Activated CD4-positive, alpha-beta T cell treated with anti-CD3 and anti-CD28 coated beads, Interleukin-2, amount 50 U/mL, for 16 hours (primary cell): ENCODE data around the gene LGALS14.
"Not testable (repeated sequence)": the region's sequence is repeated elsewhere in the genome, so short reads cannot be mapped to it uniquely, and the experiment has no call there.

ENCODE experiments used
- DNase-seq: peaks from one replicate; pipeline ENCODE4 v3.0.0-alpha.2; 2020

Gene LGALS14, protein sequence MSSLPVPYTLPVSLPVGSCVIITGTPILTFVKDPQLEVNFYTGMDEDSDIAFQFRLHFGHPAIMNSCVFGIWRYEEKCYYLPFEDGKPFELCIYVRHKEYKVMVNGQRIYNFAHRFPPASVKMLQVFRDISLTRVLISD

DNA sequence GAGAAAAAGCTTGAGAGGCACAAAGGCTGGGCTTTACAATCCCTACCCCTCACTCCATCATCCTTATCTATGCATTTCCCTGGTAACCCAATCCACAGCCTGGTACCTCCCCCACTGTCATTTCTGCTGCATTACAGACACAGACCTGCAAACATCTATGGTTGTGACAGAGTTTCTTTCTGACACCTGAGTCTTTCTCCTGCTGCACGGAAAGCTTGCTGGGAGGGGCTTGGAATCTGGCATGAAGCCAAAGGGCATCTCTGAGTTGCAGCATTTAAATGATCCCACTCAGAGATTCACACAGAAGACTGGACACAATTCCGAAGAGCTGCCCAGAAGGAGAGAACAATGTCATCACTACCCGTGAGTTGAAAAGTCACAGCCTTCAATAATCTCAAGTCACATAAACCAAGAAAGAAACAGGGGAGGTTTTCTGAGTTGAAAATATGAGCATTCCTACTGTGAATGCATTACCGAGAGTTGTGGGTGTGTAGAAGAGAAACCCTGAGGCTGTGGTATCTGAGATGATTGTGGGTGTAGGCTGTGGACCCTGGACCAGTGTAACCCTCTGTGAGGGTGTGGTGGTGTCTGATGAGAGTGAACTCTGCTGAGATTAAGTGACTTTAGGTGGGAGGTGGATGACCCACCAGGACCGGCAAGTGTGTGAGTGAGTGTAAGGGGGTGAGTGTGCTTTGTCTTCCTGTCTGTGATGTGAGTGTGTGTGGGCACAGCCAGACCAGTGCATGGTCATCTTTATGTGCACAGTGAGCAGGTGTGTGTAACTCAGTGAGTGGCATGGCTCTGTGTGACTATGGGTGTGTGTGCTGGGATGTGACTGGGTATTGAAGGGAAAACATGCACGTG, at the start of gene LGALS14:
Gene LGALS14, plus strand, starts transcription at position 301 of the 864 bp plus-strand sequence. Its CDS starts 48 bp downstream, at position 349.
- no peak for DNase-seq

DNA sequence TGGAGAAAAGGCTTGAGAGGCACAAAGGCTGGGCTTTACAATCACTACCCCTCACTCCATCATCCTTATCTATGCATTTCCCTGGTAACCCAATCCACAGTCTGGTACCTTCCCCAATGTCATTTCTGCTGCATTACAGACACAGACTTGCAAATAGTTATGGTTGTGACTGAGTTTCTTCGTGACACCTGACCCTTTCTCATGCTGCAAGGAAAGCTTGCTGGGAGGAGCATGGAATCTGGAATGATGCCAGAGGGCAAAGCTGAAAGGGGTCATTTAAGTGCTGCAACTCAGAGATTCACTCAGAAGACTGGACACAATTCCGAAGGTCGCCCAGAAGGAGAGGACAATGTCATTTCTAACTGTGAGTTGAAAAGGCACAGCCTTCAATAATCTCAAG, 48.7 kb upstream of the LGALS14 start, which contains the start of gene LGALS16:
Gene LGALS16, plus strand, starts transcription at position 301 of the 400 bp plus-strand sequence. Its CDS starts 49 bp downstream, at position 350.
- no peak for DNase-seq

DNA sequence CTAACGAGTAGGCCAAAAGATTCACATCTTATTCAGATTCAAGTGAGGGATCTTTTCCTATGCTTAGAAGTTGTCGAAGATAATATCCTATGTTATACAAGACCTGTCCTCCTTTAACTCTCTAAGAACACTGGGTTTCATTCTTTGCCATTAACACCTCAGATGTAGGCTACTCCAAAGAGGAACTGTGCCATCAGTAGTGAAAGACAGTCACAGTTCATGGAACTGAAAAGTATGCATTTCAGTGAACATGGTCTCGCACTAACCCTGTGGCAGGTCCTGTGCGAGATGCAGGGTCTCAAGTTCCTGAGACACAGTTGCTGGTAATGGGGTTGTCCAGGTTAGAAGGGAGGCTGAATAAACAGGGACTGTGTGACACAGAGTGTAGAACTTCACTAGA, 44.5 kb upstream of the LGALS14 start:
- no peak for DNase-seq

DNA sequence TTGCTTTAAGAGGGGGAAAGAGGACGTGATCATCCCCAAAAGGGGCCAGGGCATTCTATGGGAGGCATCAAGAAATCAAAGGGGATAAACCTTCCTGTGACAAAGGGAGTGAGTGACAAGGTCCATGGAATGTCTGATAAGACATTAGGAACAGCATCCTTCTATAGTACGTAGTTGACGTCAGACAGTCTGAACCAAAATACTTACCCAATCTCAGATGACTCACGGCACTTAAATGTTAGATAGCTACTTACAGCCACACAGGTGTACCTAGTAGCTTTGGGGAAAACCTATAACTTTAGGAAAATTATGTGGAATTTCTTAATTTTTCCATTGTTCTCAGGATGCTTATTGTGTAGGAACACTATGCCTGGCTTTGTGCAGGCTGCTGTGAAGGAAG, 43.6 kb upstream of the LGALS14 start:
- no peak for DNase-seq

DNA sequence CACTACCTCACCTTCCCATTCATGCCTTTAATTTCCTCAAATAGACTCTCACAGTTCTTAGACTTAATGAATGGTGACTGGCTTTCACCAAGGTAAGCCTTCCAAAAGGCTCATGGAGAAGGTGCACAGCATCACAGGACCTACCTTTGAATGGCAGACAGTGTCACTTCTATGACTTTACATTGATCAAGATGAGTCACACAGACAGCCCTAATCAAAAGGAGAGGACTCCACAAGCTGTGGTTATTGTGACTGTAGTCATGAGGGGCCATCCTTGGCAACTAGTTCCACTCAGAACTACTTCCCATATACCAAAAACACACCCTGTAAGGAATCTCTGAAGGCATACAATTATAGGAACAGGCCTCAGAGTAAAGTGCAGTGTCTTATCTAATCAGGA, 42.7 kb upstream of the LGALS14 start:
- no peak for DNase-seq

DNA sequence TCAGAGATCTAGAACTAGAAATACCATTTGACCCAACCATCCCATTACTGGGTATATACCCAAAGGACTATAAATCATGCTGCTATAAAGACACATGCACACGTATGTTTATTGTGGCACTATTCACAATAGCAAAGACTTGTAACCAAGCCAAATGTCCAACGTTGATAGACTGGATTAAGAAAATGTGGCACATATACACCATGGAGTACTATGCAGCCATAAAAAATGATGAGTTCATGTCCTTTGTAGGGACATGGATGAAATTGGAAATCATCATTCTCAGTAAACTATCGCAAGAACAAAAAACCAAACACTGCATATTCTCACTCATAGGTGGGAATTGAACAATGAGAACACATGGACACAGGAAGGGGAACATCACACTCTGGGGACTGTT, 34.4 kb upstream of the LGALS14 start:
- DNase-seq: not testable (repeated sequence)

DNA sequence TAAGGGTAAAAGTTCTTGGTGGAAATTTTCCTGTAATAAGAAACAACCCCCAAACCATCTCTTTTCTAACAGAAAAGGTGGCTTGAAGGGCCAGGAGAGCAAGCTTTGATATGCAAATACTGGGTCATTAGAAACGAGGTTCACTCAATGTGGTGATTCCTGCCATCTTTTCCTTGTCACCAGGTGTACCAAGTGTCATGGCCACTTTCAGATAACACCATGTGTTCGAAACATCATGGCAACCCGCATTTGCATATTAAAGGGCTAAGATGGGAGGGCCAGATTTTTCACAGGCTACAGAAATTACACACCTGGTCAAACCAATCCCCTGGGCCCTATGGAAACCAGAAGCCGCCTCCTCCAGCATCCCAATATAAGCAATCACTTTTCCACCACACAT, 33.3 kb upstream of the LGALS14 start:
- no peak for DNase-seq

DNA sequence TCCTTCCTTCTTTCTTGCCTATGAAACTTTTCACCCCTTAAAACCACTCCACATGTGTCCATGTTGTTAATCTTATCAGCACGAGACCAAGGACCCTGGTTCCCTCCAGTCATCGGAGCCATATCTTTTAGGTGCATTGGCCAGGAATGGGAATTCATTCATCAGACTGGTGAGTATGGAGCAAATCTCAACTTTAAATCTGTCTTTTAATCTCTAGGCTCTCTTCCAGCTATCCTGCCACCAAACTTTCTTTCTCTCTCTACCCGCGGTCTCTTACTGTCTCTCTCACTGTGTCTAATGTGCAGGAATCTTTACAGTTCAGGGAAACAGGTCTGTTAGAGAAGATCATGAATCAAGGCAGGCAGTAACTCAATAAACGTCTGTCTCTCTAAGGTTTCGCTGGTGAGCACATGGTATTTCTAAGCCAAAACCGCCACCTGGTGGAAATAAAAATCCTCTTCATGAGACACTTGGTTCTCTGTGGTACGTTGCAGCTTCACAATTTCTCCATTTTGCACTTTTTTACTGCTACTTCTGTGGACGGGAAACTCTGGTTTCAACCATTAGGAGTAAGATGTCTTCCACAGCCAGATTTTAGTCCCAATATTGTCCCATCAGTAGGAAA, 32.4 kb upstream of the LGALS14 start:
- peak; percentile 74 for DNase-seq

DNA sequence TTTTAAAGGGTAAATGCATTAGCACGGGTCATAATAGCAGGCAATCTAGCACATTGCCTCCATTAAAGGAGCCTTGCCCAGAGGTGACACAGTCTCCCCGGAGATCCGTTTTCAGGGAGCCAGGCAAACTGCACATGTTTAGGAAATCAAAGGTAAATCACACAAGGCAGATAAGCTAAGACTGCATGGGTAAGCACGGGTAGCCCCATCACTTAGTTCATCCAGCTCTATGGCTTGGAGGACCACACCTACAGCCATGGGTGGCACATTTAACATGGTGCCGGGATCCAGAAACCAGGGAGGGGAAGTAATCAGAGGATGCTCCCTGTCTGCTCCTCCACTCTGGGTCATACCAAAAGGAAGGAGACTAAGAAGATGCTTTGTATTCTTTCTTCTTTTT, 31.8 kb upstream of the LGALS14 start:
- no peak for DNase-seq

DNA sequence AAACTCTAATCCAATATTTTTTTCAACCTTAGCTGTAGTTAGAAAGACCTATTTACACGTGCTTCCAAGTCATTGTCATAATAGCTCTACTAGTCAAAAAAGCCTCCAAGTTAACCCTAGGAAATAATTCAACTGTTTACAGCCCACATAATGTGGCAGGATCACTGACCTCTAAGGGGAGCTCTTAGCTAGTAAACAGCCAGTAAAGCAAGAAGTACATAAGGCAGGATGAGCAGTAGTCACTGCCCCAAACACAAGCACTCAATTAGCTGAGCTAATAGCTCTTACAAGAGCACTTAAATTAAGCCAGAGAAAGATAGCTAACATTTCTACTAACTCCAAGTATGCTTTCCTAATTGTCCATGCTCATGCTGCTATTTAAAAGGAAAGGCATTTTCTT, 30.4 kb upstream of the LGALS14 start:
- peak; percentile 62 for DNase-seq

DNA sequence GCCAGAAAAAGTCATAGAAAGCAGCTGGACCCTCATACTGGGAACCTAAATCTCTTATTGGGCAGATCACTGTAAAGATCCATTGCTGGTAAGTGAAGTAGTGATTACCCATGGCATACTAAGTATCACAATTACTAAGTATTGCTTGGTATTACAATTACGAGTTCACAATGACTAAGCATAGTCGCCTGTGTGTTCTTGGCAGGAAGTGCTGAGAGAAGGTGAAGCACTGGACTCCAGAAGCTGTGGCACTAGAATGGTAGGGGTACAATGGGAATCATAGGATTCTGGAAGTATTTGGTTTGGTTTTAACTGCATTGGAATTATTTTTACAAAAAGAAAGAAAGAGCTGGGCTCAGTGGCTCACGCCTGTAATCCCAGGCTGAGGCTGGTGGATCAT, 28.3 kb upstream of the LGALS14 start:
- peak; percentile 90 for DNase-seq

DNA sequence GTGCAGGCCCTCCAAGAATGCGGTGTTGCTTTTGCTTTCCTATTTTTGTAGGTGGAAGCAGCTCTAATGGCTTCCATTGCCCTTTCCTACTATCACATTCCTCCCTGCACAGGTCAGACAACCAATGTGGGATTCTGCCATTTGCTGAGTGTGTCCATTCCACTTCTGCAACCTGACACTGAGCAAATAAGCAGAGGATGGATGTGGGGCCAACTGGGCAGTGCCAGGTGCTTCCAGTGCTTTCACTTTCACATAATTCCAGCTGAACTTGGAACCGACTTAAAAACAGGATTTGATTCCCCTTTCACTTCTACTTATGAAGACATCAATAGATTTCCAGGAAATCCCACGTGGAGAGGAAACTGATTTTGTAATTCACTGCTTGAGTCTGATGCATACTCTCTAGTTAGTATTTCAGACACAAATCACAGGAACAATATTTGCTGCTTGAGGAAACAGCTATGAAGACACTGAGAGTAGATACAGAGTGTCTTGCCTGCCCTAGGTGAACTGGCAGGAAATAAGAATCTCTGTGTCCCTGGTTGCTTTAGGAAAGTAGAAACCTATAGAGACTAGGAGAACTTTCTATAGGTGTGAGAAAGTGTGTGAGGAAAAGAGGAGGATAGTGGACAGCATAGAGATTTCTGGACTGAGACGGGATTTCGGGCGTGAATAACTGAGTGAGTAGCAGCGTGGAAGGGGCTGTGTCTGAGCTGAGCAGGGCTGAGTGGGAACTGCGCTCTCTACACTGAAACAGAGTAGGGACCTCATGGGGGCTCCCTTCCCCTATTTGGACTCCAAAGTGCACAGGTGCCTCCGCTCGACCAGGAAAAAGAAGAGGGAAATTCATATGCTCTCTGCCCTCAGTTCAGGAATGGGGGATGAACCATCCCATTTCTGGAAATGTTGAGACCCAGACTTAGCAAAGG, 26.1 kb upstream of the LGALS14 start:
- DNase-seq: peak; percentile 28

DNA sequence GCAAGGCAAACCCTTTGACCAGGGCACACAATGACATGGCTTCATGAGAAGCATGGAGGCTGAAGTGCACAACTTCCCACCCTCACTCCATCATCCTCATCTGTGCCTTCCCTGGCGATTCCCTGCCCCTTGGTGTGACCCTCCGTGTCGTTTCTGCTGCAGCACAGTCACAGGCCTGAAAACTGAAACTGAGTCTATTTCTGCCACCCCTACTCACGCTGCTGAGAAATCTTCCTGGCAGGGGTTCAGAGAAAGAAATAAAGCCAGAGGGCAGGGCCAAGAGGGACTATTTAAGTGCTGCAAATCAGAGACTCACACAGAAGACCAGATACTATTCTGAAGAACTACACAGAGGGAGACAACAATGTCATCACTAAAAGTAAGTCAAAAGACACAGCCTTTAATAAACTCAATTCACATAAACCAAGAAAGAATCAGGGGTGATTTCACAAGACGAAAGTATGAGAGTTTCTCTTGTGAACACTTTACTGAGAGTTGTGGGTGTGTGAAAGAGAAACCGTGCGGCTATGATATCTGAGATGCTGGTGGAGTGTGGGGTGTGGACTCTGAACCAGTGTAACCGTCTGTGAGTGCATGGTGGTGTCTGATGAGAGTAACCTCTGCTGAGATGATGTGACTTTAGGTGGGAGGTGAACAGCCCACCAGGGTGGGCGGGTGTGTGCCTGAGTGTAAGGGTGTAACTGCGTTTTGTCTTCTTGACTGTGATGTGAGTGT, 25.1 kb upstream of the LGALS14 start:
- peak; percentile 74 for DNase-seq

DNA sequence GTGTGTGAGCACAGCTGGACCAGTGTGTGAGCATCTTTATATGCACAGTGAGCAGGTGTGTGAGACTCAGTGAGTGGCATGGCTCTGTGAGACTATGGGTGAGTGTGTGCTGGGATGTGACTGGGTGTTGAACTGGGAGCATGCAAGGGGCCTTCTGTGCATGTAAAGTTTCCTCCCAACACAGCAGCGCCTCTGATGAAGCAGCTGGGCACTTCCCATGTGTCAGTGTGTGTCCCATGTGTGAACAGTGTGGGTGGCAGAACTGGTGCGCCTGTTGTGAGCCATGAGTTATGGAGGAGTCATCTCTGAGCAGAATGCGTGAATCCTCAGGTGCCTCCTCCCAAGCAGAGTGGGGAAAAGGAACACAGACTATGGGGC, 24.5 kb upstream of the LGALS14 start:
- DNase-seq: peak; percentile 29

DNA sequence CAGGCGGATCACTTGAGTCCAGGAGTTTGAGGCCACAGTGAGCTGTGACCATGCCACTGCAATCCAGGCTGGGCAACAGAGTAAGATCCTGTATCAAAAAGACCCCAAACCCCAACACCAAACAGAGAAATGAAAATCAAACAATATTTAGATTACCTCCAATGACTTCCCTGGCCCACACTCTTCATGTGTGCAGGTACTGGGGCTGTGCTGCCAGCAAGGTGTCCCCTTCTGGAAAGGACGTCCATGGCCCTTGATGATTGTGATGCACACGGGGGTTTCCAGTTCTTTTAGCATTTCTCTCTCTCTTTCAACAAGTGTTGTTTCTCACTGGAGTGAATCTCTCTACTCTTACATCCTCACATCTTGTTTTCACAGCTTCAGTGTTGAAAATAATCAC, 23.7 kb upstream of the LGALS14 start:
- DNase-seq: no peak

DNA sequence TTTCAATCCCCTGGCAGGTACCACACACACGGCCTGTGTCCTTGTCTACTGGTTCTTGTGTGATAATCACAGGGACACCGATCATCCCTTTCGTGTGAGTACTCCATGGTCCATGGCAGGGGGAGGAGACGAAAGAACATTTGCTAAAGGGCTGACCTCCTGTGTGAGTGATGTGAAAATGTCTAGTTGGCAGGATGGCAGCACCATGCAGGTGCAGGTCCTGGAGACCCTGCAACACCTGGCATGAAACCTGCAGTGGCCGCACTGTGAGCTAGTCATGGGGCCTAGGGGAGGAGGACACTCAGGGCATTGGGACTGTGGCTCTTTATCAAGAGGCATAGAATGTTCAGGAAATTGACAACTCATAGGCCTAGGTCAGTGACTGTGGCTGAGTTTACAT, 22.9 kb upstream of the LGALS14 start:
- no peak for DNase-seq

DNA sequence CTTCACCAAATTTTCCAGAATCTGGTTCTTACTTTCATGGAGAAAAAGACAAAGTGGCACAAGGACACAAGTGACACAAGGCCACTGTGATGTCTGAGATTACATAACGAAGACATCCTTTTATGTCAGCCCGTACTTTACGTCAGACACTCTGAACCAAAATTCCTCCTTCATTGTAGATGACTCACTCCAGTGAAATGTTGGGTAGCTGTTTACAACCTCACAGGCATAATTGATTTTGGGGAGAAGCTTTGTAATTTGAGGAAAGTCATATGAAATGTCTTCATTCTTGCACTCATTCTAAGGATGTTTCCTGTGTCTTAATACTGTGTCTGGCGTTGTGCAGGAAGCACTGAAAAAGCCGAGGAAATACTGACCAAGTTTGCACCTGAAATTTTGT, 20.0 kb upstream of the LGALS14 start:
- no peak for DNase-seq

DNA sequence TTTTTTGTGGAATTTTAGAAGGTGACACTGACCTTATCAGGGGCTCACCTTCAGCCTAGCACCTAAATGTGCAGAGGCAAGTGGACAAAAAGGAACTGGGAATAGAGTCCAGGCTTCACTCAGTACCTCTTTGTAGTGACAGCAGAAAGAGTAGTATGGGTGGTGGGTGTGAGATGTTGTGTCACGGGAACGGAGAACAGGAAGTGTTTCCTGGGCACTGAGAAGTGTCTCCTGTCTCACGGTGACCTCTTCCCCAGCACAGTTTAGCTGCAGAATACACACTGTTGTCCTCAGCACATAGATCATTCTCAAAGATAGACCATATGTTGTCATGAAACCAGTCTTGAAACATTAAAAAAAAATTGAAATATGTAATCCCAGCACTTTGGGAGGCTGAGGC, 17.5 kb upstream of the LGALS14 start:
- DNase-seq: no peak

DNA sequence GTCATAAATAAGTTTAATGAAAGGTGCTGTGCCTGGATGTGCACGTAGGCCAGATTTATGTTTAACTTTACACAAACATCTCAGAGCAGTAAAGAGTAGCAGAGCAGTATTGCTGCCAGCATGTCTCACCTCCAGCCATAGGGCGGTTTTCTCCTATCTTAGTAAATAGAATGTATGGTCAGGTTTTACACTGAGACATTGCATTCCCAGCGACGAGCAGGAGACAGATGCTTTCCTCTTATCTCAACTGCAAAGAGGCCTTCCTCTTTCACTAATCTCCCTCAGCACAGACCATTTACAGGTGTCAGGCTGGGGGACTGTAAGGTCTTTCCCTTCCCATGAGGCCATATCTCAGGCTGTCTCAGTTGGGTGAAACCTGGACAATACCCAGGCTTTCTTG, 15.6 kb upstream of the LGALS14 start:
- not testable (repeated sequence) for DNase-seq

DNA sequence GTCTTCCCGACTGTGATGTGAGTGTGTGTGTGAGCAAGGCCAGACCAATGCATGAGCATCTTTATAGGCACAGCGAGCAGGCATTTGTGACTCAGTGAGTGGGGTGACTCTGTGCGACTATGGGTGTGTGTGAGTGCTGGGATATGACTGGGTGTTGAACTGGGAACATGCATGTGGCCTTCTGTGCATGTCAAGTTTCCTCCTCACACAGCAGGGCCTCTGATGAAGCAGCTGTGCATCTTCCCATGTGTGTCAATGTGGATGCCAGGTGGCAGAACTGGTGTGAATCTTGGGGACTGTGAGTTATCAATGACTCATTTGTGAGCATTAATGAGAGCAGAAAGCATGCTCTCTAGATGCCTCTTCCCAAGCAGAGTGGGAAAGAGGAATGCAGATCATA, 12.1 kb upstream of the LGALS14 start:
- DNase-seq: no peak

DNA sequence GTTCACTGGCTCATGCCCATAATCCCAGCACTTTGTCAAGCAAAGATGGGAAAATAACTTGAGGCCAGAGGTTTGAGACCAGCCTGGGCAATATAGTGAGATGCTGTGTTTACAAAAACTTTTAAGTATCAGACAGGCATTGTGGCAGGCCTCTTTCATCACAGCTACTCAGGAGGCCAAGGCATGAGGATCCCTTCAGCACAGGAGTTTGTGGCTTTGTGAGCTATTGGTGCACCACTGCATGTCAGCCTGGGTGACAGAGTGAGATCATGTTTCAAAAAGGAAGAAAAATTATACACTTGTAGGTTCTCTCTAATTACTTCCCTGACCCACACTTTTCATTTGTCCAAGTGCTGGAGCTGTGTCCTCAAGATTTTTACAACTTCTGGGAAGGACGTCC, 11.5 kb upstream of the LGALS14 start:
- no peak for DNase-seq

DNA sequence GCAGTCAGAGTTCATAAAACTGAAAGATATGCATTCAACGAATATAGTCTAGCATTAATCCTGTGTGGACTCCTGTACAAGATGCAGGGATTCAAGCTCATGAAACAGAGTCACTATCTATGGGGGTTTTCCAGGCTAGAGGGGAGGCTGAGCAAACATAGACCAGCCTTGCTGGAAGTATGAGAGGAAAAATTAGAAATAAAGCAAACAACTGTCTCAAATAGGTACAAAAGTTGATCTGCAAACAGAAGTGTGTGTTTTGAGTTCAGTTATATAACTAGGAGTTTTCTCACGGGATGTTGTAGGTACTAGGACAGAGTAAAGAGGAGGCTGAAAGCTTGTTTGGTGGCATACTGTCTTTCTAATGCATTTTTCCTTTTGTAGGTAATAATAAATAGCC, 8.5 kb upstream of the LGALS14 start:
- DNase-seq: no peak
